NB4 (cell line): ENCODE data around the gene METAP1D.
"Not testable (repeated sequence)": the region's sequence is repeated elsewhere in the genome, so short reads cannot be mapped to it uniquely, and the experiment has no call there.

Source experiments
- CTCF ChIP-seq: IDR thresholded peaks from one replicate; pipeline ENCODE4 v1.5.1; 2012; ENCODE audit warnings: low read depth, low read length
- MAX ChIP-seq: IDR thresholded peaks from 2 replicates; pipeline ENCODE4 v1.6.1; 2011; ENCODE audit warnings: low read depth, low read length
- POLR2A ChIP-seq: IDR thresholded peaks from 2 replicates; pipeline ENCODE4 v1.6.1; 2011; ENCODE audit warnings: mild to moderate bottlenecking; ENCODE audit not compliant: insufficient read length; ENCODE audit errors: extremely low read depth

GRCh38 chr2:172060118-172060517 lies 60.4 kb downstream of the METAP1D start:
- not testable (repeated sequence) for TF ChIP-seq CTCF, POLR2A, MAX
